BE2C (cell line): ENCODE data around the gene C1orf146.

Experiments used
- DNase-seq: peaks from one replicate; pipeline ENCODE4 v3.0.0-alpha.2; 2020
- H3K27me3 ChIP-seq: fragments of 250-450 bp; sonication (Bioruptor Pico); 2 replicates; pipeline ENCODE4 v1.5.1; 2020; ENCODE audit warnings: mild to moderate bottlenecking
- H3K36me3 ChIP-seq: fragments of 250-450 bp; sonication (Bioruptor Pico); 2 replicates; pipeline ENCODE4 v1.5.1; 2020; ENCODE audit warnings: mild to moderate bottlenecking
- H3K4me1 ChIP-seq: fragments of 250-450 bp; sonication (Bioruptor Pico); 2 replicates; pipeline ENCODE4 v1.5.1; 2020
- H3K4me3 ChIP-seq: 2 replicates; pipeline ENCODE4 v1.5.1; 2011; ENCODE audit warnings: low read depth, low read length
- H3K9me3 ChIP-seq: fragments of 250-450 bp; sonication (Bioruptor Pico); 2 replicates; pipeline ENCODE4 v1.5.1; 2020
- TF ChIP-seq, protein P1 (sequence below): IDR thresholded peaks from 2 replicates; pipeline ENCODE4 v1.5.1; 2012; ENCODE audit warnings: mild to moderate bottlenecking, low read depth, low read length

The C1orf146 gene

GRCh38 chr1:92210701-92211100 lies 7.0 kb upstream of the C1orf146 start:
- H3K36me3 ChIP-seq = no peaks in the 10 kb centered on the region
- no peaks in the 10 kb centered on the region for H3K27me3 ChIP-seq
- no peak for DNase-seq

DNA sequence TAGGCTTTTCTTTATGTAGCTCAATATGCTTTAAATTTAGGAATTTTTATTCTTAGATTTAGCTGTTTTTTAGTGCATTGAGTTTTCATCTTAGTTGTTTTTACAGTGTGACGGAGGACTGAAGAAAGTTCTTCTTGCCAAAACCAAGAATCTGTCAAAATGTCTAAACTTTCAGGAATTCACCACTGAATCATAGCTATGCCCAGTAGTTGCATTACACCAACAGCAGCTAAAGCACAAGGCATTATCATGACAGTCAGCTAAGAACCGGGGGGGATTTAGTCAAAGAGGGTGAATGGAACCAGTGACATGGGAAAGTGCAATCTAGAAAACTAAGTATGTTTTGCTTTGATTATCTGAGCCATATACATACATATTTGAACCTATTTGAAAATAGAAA lies 6.5 kb upstream of the C1orf146 start:
- Histone ChIP-seq H3K27me3 (no peaks in the 10 kb centered on the region), H3K36me3 (no peaks in the 10 kb centered on the region), H3K4me3 (no peak overlapping the region), H3K4me1 (no peaks in the 10 kb centered on the region), H3K9me3 (no peaks in the 10 kb centered on the region)
- no peak for DNase-seq
- TF ChIP-seq, protein P1, sequence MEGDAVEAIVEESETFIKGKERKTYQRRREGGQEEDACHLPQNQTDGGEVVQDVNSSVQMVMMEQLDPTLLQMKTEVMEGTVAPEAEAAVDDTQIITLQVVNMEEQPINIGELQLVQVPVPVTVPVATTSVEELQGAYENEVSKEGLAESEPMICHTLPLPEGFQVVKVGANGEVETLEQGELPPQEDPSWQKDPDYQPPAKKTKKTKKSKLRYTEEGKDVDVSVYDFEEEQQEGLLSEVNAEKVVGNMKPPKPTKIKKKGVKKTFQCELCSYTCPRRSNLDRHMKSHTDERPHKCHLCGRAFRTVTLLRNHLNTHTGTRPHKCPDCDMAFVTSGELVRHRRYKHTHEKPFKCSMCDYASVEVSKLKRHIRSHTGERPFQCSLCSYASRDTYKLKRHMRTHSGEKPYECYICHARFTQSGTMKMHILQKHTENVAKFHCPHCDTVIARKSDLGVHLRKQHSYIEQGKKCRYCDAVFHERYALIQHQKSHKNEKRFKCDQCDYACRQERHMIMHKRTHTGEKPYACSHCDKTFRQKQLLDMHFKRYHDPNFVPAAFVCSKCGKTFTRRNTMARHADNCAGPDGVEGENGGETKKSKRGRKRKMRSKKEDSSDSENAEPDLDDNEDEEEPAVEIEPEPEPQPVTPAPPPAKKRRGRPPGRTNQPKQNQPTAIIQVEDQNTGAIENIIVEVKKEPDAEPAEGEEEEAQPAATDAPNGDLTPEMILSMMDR = no peak

More at GRCh38 chr1:92210701-92211100, 7.0 kb upstream of the C1orf146 start:
- Histone ChIP-seq H3K4me3 (no peak overlapping the region), H3K4me1 (no peaks in the 10 kb centered on the region), H3K9me3 (no peaks in the 10 kb centered on the region)
- TF ChIP-seq, protein P1 = no peak

GRCh38 chr1:92218559-92218958 lies 844 bp downstream of the C1orf146 start:
- TF ChIP-seq, protein P1 = no peak
- Histone ChIP-seq H3K27me3 (no peaks in the 10 kb centered on the region), H3K9me3 (no peaks in the 10 kb centered on the region), H3K36me3 (no peaks in the 10 kb centered on the region), H3K4me1 (no peaks in the 10 kb centered on the region), H3K4me3 (no peak overlapping the region)
- no peak for DNase-seq

DNA sequence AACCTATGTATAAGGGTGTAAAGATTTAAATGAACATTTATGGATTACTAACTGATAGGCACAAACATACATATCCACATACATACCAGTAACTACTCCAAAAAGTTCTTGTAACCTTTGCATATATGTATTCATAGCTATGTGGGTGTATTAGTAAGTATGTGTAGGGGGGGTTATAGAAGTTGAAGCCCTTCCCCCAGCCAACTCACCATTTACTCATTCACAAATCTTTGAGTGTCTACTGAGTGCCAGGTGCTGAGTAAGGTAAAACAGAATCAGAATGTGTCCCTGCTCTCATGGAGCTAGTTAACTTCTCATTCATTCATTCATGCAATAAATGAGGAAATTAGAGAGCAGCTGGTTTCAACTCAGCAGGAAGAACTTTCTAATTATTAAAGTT lies 1.3 kb downstream of the C1orf146 start:
- Histone ChIP-seq H3K36me3 (no peaks in the 10 kb centered on the region), H3K9me3 (no peaks in the 10 kb centered on the region), H3K4me3 (no peak overlapping the region), H3K27me3 (no peaks in the 10 kb centered on the region), H3K4me1 (no peaks in the 10 kb centered on the region)
- no peak for DNase-seq
- TF ChIP-seq, protein P1 = no peak

DNA sequence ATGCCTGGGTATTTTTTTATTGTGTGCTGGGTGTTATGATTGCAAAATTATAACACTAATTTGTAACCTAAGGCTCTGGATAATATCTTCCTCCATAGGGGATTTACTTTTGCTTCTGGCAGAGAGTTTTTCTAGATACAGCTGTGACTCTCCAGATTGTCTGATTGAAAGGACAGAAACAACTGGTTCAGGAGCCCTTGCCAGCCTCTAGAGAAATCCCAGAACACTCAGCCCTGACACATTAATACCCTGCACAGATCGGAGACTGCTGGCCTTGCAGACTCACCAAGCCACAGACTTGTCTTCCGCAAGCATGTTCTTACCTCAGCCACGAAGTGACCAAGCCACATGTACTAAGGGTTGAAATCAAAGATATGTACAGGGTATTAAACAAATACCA lies 10.7 kb downstream of the C1orf146 start:
- Histone ChIP-seq H3K9me3 (no peaks in the 10 kb centered on the region), H3K36me3 (no peaks in the 10 kb centered on the region), H3K27me3 (no peaks in the 10 kb centered on the region), H3K4me1 (no peaks in the 10 kb centered on the region), H3K4me3 (no peak overlapping the region)
- DNase-seq = no peak
- TF ChIP-seq, protein P1 = no peak

DNA sequence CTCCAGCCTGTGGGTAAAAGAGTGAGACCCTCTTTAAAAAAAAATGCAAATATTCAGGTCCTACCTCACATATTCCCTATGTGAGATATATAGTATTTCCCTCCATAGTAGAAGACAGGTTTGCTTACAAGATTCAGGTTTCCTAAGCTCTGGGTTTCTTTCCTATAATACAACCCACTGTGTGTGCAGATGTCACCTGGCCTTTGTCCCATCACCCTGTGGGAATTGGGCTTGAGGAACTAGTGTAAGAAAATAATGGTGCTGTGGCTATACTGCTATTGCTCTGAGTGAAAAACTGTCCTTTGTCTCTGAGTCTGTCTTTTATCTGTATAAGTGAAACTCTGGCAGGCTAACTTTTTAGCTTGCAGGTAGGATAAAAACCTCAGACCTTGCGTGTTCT lies 13.0 kb downstream of the C1orf146 start:
- TF ChIP-seq, protein P1 = no peak
- H3K27me3 ChIP-seq = no peaks in the 10 kb centered on the region
- no peaks in the 10 kb centered on the region for H3K36me3 ChIP-seq
- H3K9me3 ChIP-seq = no peaks in the 10 kb centered on the region
- H3K4me1 ChIP-seq = no peaks in the 10 kb centered on the region
- no peak overlapping the region for H3K4me3 ChIP-seq
- DNase-seq = no peak
